Rectal smooth muscle tissue (tissue), 1 donor: ENCODE results near the gene EEF1A1.
"Not testable (repeated sequence)": the region's sequence is repeated elsewhere in the genome, so short reads cannot be mapped to it uniquely, and the experiment has no call there.

ENCODE experiments used
- H3K27ac ChIP-seq: one replicate; pipeline ENCODE4 v1.7.0; 2013; ENCODE audit warnings: low read depth, low read length, inconsistent platforms
- H3K27me3 ChIP-seq: one replicate; pipeline ENCODE4 v1.7.0; 2013; ENCODE audit warnings: low read length; ENCODE audit not compliant: control insufficient read depth, insufficient read depth
- H3K36me3 ChIP-seq: one replicate; pipeline ENCODE4 v1.7.0; 2013; ENCODE audit warnings: low read length; ENCODE audit not compliant: control insufficient read depth, insufficient read depth
- H3K4me1 ChIP-seq: one replicate; pipeline ENCODE4 v1.7.0; 2013; ENCODE audit warnings: low read length; ENCODE audit not compliant: control insufficient read depth, insufficient read depth
- H3K4me3 ChIP-seq: one replicate; pipeline ENCODE4 v1.7.0; 2013; ENCODE audit warnings: low read length
- H3K9ac ChIP-seq: one replicate; pipeline ENCODE4 v1.7.0; 2013; ENCODE audit warnings: low read length

Gene EEF1A1

GRCh38 chr6:73556836-73557235 is 36.0 kb upstream of the EEF1A1 start:
- no peaks in the 10 kb centered on the region for H3K27me3 ChIP-seq
- no peak overlapping the region for H3K4me3 ChIP-seq
- no peak overlapping the region for H3K27ac ChIP-seq
- H3K36me3 ChIP-seq, result no peaks in the 10 kb centered on the region
- H3K4me1 ChIP-seq, result no peaks in the 10 kb centered on the region
- H3K9ac ChIP-seq, result no peak overlapping the region

DNA sequence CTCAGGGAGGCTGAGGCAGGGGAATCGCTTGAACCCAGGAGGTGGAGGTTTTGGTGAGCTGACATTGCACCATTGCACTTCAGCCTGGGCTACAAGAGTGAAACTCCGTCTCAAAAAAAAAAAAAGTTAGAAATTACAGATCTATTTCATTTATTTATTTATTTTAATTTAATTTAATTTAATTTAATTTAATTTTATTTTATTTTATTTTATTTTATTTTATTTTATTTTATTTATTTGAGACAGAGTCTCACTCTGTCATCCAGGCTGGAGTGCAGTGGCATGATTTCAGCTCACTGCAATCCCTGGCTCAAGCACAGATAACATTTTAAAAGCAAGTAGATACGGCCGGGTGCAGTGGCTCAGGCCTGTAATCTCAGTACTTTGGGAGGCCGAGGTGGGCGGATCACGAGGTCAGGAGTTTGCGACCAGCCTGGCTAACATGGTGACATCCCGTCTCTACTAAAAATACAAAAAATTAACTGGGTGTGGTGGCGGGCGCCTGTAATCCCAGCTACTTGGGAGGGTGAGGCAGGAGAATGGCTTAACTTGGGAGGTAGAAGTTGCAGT is 34.6 kb upstream of the EEF1A1 start:
- not testable (repeated sequence) for H3K9ac ChIP-seq, H3K27ac ChIP-seq, H3K4me1 ChIP-seq, H3K4me3 ChIP-seq, H3K36me3 ChIP-seq, H3K27me3 ChIP-seq

DNA sequence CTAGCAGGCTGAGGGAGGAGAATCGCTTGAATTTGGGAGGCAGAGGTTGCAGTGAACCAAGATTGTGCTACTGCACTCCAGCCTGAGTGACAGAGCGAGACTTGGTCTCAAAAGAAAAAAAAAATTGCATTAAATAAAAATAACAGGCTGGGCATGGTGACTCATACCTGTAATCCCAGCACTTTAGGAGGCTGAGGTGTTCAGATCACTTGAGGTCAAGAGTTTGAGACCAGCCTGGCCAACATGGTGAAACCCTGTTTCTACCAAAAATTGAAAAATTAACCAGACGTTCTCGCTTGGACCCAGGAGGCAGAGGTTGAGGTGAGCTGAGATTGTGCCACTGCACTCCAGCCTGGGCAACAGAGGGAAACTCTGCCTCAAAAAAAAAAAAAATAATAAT is 30.3 kb upstream of the EEF1A1 start:
- not testable (repeated sequence) for H3K27me3 ChIP-seq, H3K9ac ChIP-seq, H3K4me3 ChIP-seq, H3K27ac ChIP-seq, H3K36me3 ChIP-seq, H3K4me1 ChIP-seq

- no peak overlapping the region for H3K4me3 ChIP-seq
- H3K4me1 ChIP-seq, result no peaks in the 10 kb centered on the region
- no peak overlapping the region for H3K27ac ChIP-seq
- no peaks in the 10 kb centered on the region for H3K36me3 ChIP-seq
- no peaks in the 10 kb centered on the region for H3K27me3 ChIP-seq
- H3K9ac ChIP-seq, result no peak overlapping the region
Measured at GRCh38 chr6:73548458-73549446, 27.9 kb upstream of the EEF1A1 start.

GRCh38 chr6:73547036-73547435 is 26.2 kb upstream of the EEF1A1 start:
- no peaks in the 10 kb centered on the region for H3K4me1 ChIP-seq

GRCh38 chr6:73542891-73543290 is 22.1 kb upstream of the EEF1A1 start:
- Histone ChIP-seq H3K36me3 (no peaks in the 10 kb centered on the region), H3K27ac (no peak overlapping the region), H3K27me3 (no peaks in the 10 kb centered on the region), H3K4me3 (no peak overlapping the region), H3K9ac (no peak overlapping the region), H3K4me1 (no peaks in the 10 kb centered on the region)

More at GRCh38 chr6:73547036-73547435, 26.2 kb upstream of the EEF1A1 start:
- Histone ChIP-seq H3K4me3 (no peak overlapping the region), H3K36me3 (no peaks in the 10 kb centered on the region), H3K27ac (no peak overlapping the region), H3K27me3 (no peaks in the 10 kb centered on the region), H3K9ac (no peak overlapping the region)

DNA sequence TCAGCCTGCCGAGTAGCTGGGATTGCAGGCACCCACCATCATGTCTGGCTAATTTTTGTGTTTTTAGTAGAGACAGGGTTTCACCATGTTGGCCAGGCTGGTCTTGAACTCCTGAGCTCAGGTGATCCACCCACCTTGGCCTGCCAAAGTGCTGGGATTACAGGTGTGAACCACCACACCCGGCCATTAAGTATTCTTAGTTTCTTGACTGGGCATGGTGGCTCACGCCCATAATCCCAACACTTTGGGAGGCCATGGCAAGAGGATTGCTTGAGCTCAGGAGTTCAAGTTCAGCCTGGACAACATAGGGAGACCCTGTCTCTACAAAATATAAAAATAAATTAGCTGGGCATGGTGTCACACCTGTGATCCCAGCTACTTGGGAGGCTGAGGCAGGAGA is 21.6 kb upstream of the EEF1A1 start:
- not testable (repeated sequence) for H3K4me1 ChIP-seq, H3K27ac ChIP-seq, H3K9ac ChIP-seq, H3K36me3 ChIP-seq, H3K4me3 ChIP-seq, H3K27me3 ChIP-seq

DNA sequence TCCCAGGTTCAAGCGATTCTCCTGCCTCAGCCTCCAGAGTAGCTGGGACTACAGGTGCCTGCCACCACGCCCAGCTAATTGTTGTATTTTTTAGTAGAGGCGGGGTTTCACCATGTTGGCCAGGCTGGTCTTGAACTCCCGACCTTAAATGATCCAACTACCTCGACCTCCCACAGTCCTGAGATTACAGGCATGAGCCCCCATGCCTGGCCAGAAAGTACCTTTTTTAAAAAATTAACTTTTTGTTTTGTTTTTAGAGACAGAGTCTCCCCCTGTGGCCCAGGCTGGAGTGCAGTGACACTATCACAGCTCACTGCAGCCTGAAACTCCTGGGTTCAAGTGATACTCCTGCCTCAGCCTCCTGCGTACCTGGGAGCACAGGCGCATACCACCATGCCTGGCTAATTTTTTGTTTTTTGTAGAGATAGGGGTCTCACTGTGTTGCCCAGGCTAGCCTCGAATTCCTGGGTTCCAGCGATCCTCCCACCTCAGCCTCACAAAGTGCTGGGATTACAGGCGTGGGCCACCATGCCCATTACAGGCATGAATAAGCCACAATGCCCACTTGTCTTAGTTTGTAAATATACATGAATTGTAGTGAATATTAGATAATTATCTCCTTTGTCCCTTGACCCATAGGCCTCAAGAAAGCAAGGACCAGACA is 17.4 kb upstream of the EEF1A1 start:
- no peaks in the 10 kb centered on the region for H3K36me3 ChIP-seq
- H3K27me3 ChIP-seq, result no peaks in the 10 kb centered on the region
- H3K9ac ChIP-seq, result no peak overlapping the region
- no peak overlapping the region for H3K4me3 ChIP-seq
- H3K4me1 ChIP-seq, result no peaks in the 10 kb centered on the region
- H3K27ac ChIP-seq, result no peak overlapping the region

GRCh38 chr6:73537677-73538076 is 16.8 kb upstream of the EEF1A1 start:
- no peak overlapping the region for H3K4me3 ChIP-seq
- H3K27ac ChIP-seq, result no peak overlapping the region
- H3K27me3 ChIP-seq, result no peaks in the 10 kb centered on the region
- H3K4me1 ChIP-seq, result no peaks in the 10 kb centered on the region
- no peak overlapping the region for H3K9ac ChIP-seq
- no peaks in the 10 kb centered on the region for H3K36me3 ChIP-seq

DNA sequence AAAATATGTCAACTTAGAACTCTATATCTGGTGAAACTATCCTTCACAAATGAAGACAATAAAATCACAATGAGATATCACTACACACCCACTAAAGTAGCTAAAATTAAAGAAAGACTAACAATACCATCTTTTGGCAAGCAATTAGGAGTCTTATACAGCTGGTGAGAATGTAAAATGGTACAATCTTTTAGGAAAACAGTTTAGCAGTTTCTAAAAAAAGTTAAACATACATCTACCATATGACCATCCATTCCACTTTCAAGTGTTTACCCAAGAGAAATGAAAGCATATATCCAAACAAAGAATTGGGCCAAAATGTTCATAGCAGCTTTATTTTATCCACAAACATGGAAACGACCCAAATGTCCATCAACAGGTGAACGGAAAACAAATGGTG is 13.8 kb upstream of the EEF1A1 start:
- Histone ChIP-seq H3K27me3 (no peaks in the 10 kb centered on the region), H3K4me3 (no peak overlapping the region), H3K4me1 (no peaks in the 10 kb centered on the region), H3K27ac (no peak overlapping the region), H3K9ac (no peak overlapping the region), H3K36me3 (no peaks in the 10 kb centered on the region)

- Histone ChIP-seq H3K27ac (no peak overlapping the region), H3K4me1 (no peaks in the 10 kb centered on the region), H3K36me3 (no peaks in the 10 kb centered on the region), H3K9ac (no peak overlapping the region), H3K27me3 (no peaks in the 10 kb centered on the region), H3K4me3 (no peak overlapping the region)
Measured at GRCh38 chr6:73532293-73532692, 11.5 kb upstream of the EEF1A1 start.

- H3K27ac ChIP-seq, result no peak overlapping the region
- H3K4me1 ChIP-seq, result peaks cover 2% of the 10 kb centered on the region
- no peak overlapping the region for H3K4me3 ChIP-seq
- no peaks in the 10 kb centered on the region for H3K27me3 ChIP-seq
- H3K9ac ChIP-seq, result no peak overlapping the region
- no peaks in the 10 kb centered on the region for H3K36me3 ChIP-seq
Measured at GRCh38 chr6:73528897-73529296, 8.1 kb upstream of the EEF1A1 start.
